Measurements from ENCODE around the gene CMBL. TPM values are rescaled to one million over a fixed set of nuclear protein-coding genes. Genes with fewer than 3 reads are reported as not detected.

Gene CMBL
- total and polyA plus RNA-seq, 2 donors (not counting 1 experiment from before 2014, with no cell fraction given): not detected

GRCh38 chr5:10279925-10280720 is 27.6 kb downstream of the CMBL start:
- WGBS (ENCODE audit: insufficient coverage): 98% methylated on average over 4 of the region's 7 CpGs

More at GRCh38 chr5:10279925-10280720, 27.6 kb downstream of the CMBL start:
- H3K4me3 Mint-ChIP-seq: no peak overlapping the region
- Histone ChIP-seq H3K9ac (ENCODE audit: low read length) (no peak overlapping the region), H3K4me2 (replicated peaks; ENCODE audit: low read depth, low read length, poor library complexity, severe bottlenecking) (no peak overlapping the region), H2AFZ (ENCODE audit: insufficient read depth, low read depth, low read length, poor library complexity, severe bottlenecking) (no peak overlapping the region), H3K27ac (ENCODE audit: low read length in 2 of 2) (no peak overlapping the region), H3K79me2 (ENCODE audit: control insufficient read depth, insufficient read depth, low read length) (no peaks in the 10 kb centered on the region), H4K20me1 (ENCODE audit: control insufficient read depth, insufficient read depth, low read length, poor library complexity, severe bottlenecking) (no peaks in the 10 kb centered on the region), H3K4me3 (ENCODE audit: control extremely low read depth in 1 of 5, extremely low read depth in 1 of 5, insufficient read depth in 1 of 5, low read depth in 2 of 5, low read length in 4 of 5) (no peak overlapping the region), H3K4me1 (ENCODE audit: control insufficient read depth in 2 of 2, insufficient read depth in 2 of 2, low read length in 2 of 2) (peaks cover 4 to 6% of the 10 kb centered on the region in 2 donors), H3K36me3 (replicated peaks in 1 of 2; ENCODE audit: control extremely low read depth in 1 of 2, control insufficient read depth in 1 of 2, extremely low read depth in 1 of 2, insufficient read depth in 2 of 2, low read length in 1 of 2) (no peaks in the 10 kb centered on the region), H3K27me3 (replicated peaks in 1 of 4; ENCODE audit: control extremely low read depth in 1 of 4, control insufficient read depth in 3 of 4, insufficient read depth in 4 of 4, low read length in 3 of 4) (no peaks in the 10 kb centered on the region), H3K9me3 (ENCODE audit: control extremely low read depth in 1 of 3, control insufficient read depth in 2 of 3, insufficient read depth in 1 of 3, low read length in 2 of 3) (no peaks in the 10 kb centered on the region)
- no peak for DNase-seq
- no peak overlapping the region for H3K27ac Mint-ChIP-seq
- peaks cover 8% of the 10 kb centered on the region for H3K4me1 Mint-ChIP-seq
- H3K9me3 Mint-ChIP-seq (ENCODE audit: insufficient read depth): no peaks in the 10 kb centered on the region
- TF ChIP-seq EZH2 (IDR thresholded peaks at IDR 0.05; ENCODE audit: borderline replicate concordance, insufficient read depth, low read depth, low read length, poor library complexity, severe bottlenecking): no peak
- TF ChIP-seq CTCF (IDR thresholded peaks at IDR 0.05): no peak
- ChIA-PET CTCF (no interaction called here), POLR2A (no interaction called here)
- intact Hi-C loops (cut with micrococcal nuclease): no loop called here
- ATAC-seq (ENCODE audit: low read depth): no peak
- H3K27me3 Mint-ChIP-seq: peaks cover 13% of the 10 kb centered on the region

Data from B cell (primary cell).